H1 (cell line): Measurements from ENCODE around the gene SCYGR1. TPM values are rescaled to one million over a fixed set of nuclear protein-coding genes. Genes with fewer than 3 reads are reported as not detected.

Source experiments
- PHF8 ChIP-seq: fragments of 200-600 bp; sonication (generic); conservative IDR thresholded peaks from 2 replicates; pipeline ENCODE4 v1.7.1; 2012; ENCODE audit warnings: low read depth, mild to moderate bottlenecking, inconsistent platforms, low read length, moderate library complexity
- SIX5 ChIP-seq: IDR thresholded peaks from 2 replicates; pipeline ENCODE4 v1.6.1; 2011; ENCODE audit warnings: mild to moderate bottlenecking, low read depth, low read length
- polyA plus RNA-seq, 7 experiments: library from polyadenylated mRNA; depleted of rRNA in 3 of 7; stranded (reverse) in 5 of 7; unstranded in 2 of 7; fragments of >200 nt in 5 of 7; fragments of 200-250 nt in 2 of 7; gene quantifications; 1 replicate in 5 of 7; 2 replicates in 1 of 7; 4 replicates in 1 of 7; pipeline versions ENCODE4 v1.2.1 to v1.2.3, GENCODE V29; 2011 to 2013; ENCODE audit warnings: missing spikeins in 2 of 7, mixed read lengths in 2 of 7
- total RNA-seq: library from RNA; stranded (reverse); fragmentation: NEBNext Ultra II Directional; extraction: Animal tissue kit (Norgen Biotek cat#: 25700); gene quantifications from 2 replicates; pipeline ENCODE4 v1.2.1, GENCODE V29; 2021
- TF ChIP-seq, protein P1 (sequence below): fragments of 300-600 bp; sonication (generic); IDR thresholded peaks from 2 replicates; pipeline ENCODE4 v1.7.1; 2012; ENCODE audit warnings: low read length, moderate library complexity, mild to moderate bottlenecking, inconsistent platforms; ENCODE audit not compliant: insufficient replicate concordance

Gene SCYGR1
- total and polyA plus RNA-seq, 2 of the 8 experiments (the other 6 are each of a cell fraction or from before 2014, with no cell fraction given): not detected

GRCh38 chr2:227402321-227402720 is 14.6 kb upstream of the SCYGR1 start (continued):
- TF ChIP-seq, protein P1, sequence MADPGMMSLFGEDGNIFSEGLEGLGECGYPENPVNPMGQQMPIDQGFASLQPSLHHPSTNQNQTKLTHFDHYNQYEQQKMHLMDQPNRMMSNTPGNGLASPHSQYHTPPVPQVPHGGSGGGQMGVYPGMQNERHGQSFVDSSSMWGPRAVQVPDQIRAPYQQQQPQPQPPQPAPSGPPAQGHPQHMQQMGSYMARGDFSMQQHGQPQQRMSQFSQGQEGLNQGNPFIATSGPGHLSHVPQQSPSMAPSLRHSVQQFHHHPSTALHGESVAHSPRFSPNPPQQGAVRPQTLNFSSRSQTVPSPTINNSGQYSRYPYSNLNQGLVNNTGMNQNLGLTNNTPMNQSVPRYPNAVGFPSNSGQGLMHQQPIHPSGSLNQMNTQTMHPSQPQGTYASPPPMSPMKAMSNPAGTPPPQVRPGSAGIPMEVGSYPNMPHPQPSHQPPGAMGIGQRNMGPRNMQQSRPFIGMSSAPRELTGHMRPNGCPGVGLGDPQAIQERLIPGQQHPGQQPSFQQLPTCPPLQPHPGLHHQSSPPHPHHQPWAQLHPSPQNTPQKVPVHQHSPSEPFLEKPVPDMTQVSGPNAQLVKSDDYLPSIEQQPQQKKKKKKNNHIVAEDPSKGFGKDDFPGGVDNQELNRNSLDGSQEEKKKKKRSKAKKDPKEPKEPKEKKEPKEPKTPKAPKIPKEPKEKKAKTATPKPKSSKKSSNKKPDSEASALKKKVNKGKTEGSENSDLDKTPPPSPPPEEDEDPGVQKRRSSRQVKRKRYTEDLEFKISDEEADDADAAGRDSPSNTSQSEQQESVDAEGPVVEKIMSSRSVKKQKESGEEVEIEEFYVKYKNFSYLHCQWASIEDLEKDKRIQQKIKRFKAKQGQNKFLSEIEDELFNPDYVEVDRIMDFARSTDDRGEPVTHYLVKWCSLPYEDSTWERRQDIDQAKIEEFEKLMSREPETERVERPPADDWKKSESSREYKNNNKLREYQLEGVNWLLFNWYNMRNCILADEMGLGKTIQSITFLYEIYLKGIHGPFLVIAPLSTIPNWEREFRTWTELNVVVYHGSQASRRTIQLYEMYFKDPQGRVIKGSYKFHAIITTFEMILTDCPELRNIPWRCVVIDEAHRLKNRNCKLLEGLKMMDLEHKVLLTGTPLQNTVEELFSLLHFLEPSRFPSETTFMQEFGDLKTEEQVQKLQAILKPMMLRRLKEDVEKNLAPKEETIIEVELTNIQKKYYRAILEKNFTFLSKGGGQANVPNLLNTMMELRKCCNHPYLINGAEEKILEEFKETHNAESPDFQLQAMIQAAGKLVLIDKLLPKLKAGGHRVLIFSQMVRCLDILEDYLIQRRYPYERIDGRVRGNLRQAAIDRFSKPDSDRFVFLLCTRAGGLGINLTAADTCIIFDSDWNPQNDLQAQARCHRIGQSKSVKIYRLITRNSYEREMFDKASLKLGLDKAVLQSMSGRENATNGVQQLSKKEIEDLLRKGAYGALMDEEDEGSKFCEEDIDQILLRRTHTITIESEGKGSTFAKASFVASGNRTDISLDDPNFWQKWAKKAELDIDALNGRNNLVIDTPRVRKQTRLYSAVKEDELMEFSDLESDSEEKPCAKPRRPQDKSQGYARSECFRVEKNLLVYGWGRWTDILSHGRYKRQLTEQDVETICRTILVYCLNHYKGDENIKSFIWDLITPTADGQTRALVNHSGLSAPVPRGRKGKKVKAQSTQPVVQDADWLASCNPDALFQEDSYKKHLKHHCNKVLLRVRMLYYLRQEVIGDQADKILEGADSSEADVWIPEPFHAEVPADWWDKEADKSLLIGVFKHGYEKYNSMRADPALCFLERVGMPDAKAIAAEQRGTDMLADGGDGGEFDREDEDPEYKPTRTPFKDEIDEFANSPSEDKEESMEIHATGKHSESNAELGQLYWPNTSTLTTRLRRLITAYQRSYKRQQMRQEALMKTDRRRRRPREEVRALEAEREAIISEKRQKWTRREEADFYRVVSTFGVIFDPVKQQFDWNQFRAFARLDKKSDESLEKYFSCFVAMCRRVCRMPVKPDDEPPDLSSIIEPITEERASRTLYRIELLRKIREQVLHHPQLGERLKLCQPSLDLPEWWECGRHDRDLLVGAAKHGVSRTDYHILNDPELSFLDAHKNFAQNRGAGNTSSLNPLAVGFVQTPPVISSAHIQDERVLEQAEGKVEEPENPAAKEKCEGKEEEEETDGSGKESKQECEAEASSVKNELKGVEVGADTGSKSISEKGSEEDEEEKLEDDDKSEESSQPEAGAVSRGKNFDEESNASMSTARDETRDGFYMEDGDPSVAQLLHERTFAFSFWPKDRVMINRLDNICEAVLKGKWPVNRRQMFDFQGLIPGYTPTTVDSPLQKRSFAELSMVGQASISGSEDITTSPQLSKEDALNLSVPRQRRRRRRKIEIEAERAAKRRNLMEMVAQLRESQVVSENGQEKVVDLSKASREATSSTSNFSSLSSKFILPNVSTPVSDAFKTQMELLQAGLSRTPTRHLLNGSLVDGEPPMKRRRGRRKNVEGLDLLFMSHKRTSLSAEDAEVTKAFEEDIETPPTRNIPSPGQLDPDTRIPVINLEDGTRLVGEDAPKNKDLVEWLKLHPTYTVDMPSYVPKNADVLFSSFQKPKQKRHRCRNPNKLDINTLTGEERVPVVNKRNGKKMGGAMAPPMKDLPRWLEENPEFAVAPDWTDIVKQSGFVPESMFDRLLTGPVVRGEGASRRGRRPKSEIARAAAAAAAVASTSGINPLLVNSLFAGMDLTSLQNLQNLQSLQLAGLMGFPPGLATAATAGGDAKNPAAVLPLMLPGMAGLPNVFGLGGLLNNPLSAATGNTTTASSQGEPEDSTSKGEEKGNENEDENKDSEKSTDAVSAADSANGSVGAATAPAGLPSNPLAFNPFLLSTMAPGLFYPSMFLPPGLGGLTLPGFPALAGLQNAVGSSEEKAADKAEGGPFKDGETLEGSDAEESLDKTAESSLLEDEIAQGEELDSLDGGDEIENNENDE: no peak
- TF ChIP-seq SIX5 (no peak), PHF8 (no peak)
